Activated CD4-positive, alpha-beta T cell treated with anti-CD3 and anti-CD28 coated beads, Interleukin-2, amount 10 ng/mL, durations not matched to agents 24 days and 14 days (primary cell): ENCODE results near the gene GATAD2A. TPM values are rescaled to one million over a fixed set of nuclear protein-coding genes. Genes with fewer than 3 reads are reported as not detected.

Source experiments
- DNase-seq: peaks from one replicate; pipeline ENCODE4 v3.0.0; 2022
- H3K27ac Mint-ChIP-seq: one replicate; pipeline ENCODE4 v1.8.0; 2022; ENCODE audit warnings: mild to moderate bottlenecking, mixed read lengths
- H3K27me3 Mint-ChIP-seq: one replicate; pipeline ENCODE4 v1.8.0; 2022; ENCODE audit warnings: mixed read lengths
- H3K36me3 Mint-ChIP-seq: one replicate; pipeline ENCODE4 v1.8.0; 2022; ENCODE audit warnings: low read depth, mild to moderate bottlenecking, mixed read lengths
- H3K4me1 Mint-ChIP-seq: one replicate; pipeline ENCODE4 v1.8.0; 2021; ENCODE audit warnings: mixed read lengths
- H3K4me3 Mint-ChIP-seq: one replicate; pipeline ENCODE4 v1.8.0; 2022; ENCODE audit warnings: mild to moderate bottlenecking, moderate library complexity, mixed read lengths
- H3K9me3 Mint-ChIP-seq: one replicate; pipeline ENCODE4 v1.8.0; 2021; ENCODE audit warnings: mixed read lengths
- intact Hi-C: fragments of 100-400 bp; cut with micrococcal nuclease; formaldehyde crosslinking; loops from one replicate; pipeline ENCODE4 v1.15.1; 2023
- total RNA-seq: library from RNA; stranded (reverse); gene quantifications from 2 replicates; pipeline ENCODE4 v1.2.3, GENCODE V29; 2022

The GATAD2A gene
- total RNA-seq, 1 donor from 2014 or later, result 134 TPM

GRCh38 chr19:19422156-19422555, 16.7 kb downstream of the GATAD2A start:
- H3K36me3 Mint-ChIP-seq, result peaks cover 5% of the 10 kb centered on the region
- no peak for DNase-seq
- intact Hi-C loops, result no loop called here
- H3K4me3 Mint-ChIP-seq, result no peak overlapping the region
- peaks cover 35% of the 10 kb centered on the region for H3K4me1 Mint-ChIP-seq
- no peaks in the 10 kb centered on the region for H3K27me3 Mint-ChIP-seq
- H3K27ac Mint-ChIP-seq, result no peak overlapping the region
- H3K9me3 Mint-ChIP-seq, result no peaks in the 10 kb centered on the region

DNA sequence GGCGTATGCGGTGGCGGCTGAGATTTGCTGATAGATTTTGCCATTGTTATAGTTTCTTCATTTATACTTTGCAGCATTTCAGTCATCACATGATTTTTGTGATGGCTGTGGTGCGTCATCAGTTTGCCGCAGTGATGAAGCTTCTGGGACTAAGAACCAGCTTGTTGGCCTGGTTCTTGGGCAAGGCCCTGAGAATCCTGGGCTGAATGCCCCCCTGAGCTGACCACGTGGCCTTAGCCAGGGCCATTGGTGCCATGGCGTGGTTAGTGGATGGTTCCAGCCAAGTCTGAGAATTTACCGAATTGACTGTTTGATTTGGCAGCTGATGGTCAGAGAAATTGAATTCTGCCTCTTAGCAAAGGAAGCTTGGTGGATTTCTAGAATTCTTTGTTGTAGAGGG, 17.8 kb downstream of the GATAD2A start:
- Mint-ChIP-seq H3K9me3 (no peaks in the 10 kb centered on the region), H3K4me1 (peaks cover 25% of the 10 kb centered on the region), H3K27me3 (no peaks in the 10 kb centered on the region), H3K27ac (no peak overlapping the region), H3K4me3 (no peak overlapping the region), H3K36me3 (peaks cover 5% of the 10 kb centered on the region)
- no peak for DNase-seq
- intact Hi-C loops, result no loop called here

GRCh38 chr19:19425170-19425875, 19.8 kb downstream of the GATAD2A start:
- Mint-ChIP-seq H3K27ac (no peak overlapping the region), H3K36me3 (peaks cover 7% of the 10 kb centered on the region), H3K4me3 (no peak overlapping the region), H3K27me3 (no peaks in the 10 kb centered on the region), H3K4me1 (peaks cover 20% of the 10 kb centered on the region), H3K9me3 (no peaks in the 10 kb centered on the region)
- no peak for DNase-seq
- intact Hi-C loops, result no loop called here

GRCh38 chr19:19426216-19426615, 20.7 kb downstream of the GATAD2A start:
- Mint-ChIP-seq H3K4me1 (peaks cover 18% of the 10 kb centered on the region), H3K27me3 (no peaks in the 10 kb centered on the region), H3K27ac (no peak overlapping the region), H3K4me3 (no peak overlapping the region), H3K36me3 (peaks cover 9% of the 10 kb centered on the region), H3K9me3 (no peaks in the 10 kb centered on the region)
- intact Hi-C loops, result no loop called here
- DNase-seq, result no peak

- no peak overlapping the region for H3K27ac Mint-ChIP-seq
- H3K4me3 Mint-ChIP-seq, result no peak overlapping the region
- H3K36me3 Mint-ChIP-seq, result peaks cover 11% of the 10 kb centered on the region
- H3K27me3 Mint-ChIP-seq, result no peaks in the 10 kb centered on the region
- H3K9me3 Mint-ChIP-seq, result no peaks in the 10 kb centered on the region
- H3K4me1 Mint-ChIP-seq, result peaks cover 14% of the 10 kb centered on the region
- DNase-seq, result no peak
- intact Hi-C loops, result no loop called here
Observed at GRCh38 chr19:19426799-19427198, 21.3 kb downstream of the GATAD2A start.

DNA sequence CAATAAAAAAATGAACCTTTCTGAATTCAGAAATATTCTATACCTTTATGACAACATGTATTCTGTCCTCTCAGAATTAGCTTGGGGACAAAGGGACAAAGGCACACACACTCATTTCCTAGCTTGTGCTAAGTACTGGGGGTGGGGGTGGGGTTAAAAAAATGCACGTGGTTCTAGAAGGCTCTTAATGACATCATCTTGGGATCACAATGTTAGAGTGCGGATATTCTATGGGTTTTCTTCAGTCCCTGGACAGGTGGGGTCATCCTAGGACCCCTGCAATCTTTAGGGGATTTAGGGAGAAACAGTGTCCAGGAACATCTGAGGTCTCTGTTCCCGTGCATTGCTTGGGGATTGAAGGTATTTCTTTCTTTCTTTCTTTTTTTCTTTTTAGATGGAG, 21.8 kb downstream of the GATAD2A start:
- intact Hi-C loops, result no loop called here
- no peaks in the 10 kb centered on the region for H3K9me3 Mint-ChIP-seq
- DNase-seq, result no peak
- no peak overlapping the region for H3K27ac Mint-ChIP-seq
- H3K4me3 Mint-ChIP-seq, result no peak overlapping the region
- H3K27me3 Mint-ChIP-seq, result no peaks in the 10 kb centered on the region
- peaks cover 11% of the 10 kb centered on the region for H3K36me3 Mint-ChIP-seq
- peaks cover 15% of the 10 kb centered on the region for H3K4me1 Mint-ChIP-seq

GRCh38 chr19:19427944-19428343, 22.5 kb downstream of the GATAD2A start:
- H3K4me1 Mint-ChIP-seq, result peaks cover 20% of the 10 kb centered on the region

GRCh38 chr19:19428746-19429145, 23.3 kb downstream of the GATAD2A start:
- no peaks in the 10 kb centered on the region for H3K27me3 Mint-ChIP-seq
- H3K36me3 Mint-ChIP-seq, result peaks cover 14% of the 10 kb centered on the region
- no peak overlapping the region for H3K4me3 Mint-ChIP-seq
- H3K9me3 Mint-ChIP-seq, result no peaks in the 10 kb centered on the region
- H3K4me1 Mint-ChIP-seq, result peaks cover 24% of the 10 kb centered on the region
- no peak for DNase-seq
- no peak overlapping the region for H3K27ac Mint-ChIP-seq
- intact Hi-C loops, result no loop called here

More at GRCh38 chr19:19427944-19428343, 22.5 kb downstream of the GATAD2A start:
- DNase-seq, result no peak
- intact Hi-C loops, result no loop called here
- no peaks in the 10 kb centered on the region for H3K27me3 Mint-ChIP-seq
- no peak overlapping the region for H3K27ac Mint-ChIP-seq
- H3K9me3 Mint-ChIP-seq, result no peaks in the 10 kb centered on the region
- peaks cover 11% of the 10 kb centered on the region for H3K36me3 Mint-ChIP-seq
- H3K4me3 Mint-ChIP-seq, result no peak overlapping the region

DNA sequence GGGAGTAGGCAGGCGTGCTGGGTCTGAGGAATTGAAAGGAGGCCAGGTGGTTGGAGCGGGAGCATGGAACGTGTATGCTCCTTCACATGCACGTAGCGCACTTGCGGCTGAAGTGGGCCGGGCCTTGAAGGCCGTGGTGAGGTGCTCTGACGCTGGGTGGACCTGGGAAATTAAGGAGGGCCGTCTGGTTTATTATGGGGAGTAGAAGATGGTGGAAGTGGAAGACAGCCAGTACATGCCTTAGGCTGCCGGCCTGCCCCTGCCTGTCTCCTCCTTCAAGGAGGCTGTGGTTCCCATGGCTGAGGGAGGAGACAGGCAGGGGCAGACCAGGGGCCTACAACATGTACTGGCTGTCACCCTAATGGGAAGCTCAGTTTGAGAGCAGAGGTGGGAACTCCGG, 23.9 kb downstream of the GATAD2A start:
- intact Hi-C loops, result no loop called here
- Mint-ChIP-seq H3K27me3 (no peaks in the 10 kb centered on the region), H3K9me3 (no peaks in the 10 kb centered on the region), H3K4me1 (peaks cover 27% of the 10 kb centered on the region), H3K27ac (peak overlapping the region; percentile 45), H3K4me3 (no peak overlapping the region), H3K36me3 (peaks cover 14% of the 10 kb centered on the region)
- no peak for DNase-seq

DNA sequence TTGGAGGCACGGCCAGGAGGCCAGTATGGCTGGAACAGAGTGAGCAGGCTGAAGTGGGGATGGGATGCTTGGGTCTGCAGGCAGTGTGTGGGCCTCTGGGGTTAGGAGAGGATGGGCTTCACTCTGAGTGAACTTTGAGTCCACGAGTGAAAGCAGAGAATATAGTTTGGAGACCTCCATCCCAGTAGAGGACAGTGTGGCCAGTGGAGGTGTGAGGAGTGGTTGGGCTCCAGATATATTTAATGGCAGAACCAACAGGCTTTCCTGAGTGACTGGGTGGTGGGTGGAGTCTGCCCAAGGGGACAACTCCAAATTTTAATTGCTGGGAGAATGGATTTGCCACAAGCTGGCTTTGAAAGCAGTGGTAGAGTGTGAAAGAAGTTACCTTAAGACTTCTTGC, 27.3 kb downstream of the GATAD2A start:
- peaks cover 18% of the 10 kb centered on the region for H3K36me3 Mint-ChIP-seq
- intact Hi-C loops, result no loop called here
- DNase-seq, result no peak
- peaks cover 28% of the 10 kb centered on the region for H3K4me1 Mint-ChIP-seq
- no peaks in the 10 kb centered on the region for H3K9me3 Mint-ChIP-seq
- H3K27ac Mint-ChIP-seq, result no peak overlapping the region
- no peak overlapping the region for H3K4me3 Mint-ChIP-seq
- no peaks in the 10 kb centered on the region for H3K27me3 Mint-ChIP-seq

GRCh38 chr19:19433666-19434213, 28.3 kb downstream of the GATAD2A start:
- intact Hi-C loops, result no loop called here
- peak overlapping the region; percentile 21 for H3K27ac Mint-ChIP-seq

GRCh38 chr19:19434483-19435045, 29.1 kb downstream of the GATAD2A start:
- intact Hi-C loops, result no loop called here
- H3K27me3 Mint-ChIP-seq, result no peaks in the 10 kb centered on the region
- DNase-seq, result no peak
- peaks cover 38% of the 10 kb centered on the region for H3K4me1 Mint-ChIP-seq
- no peak overlapping the region for H3K4me3 Mint-ChIP-seq
- H3K27ac Mint-ChIP-seq, result no peak overlapping the region
- peaks cover 18% of the 10 kb centered on the region for H3K36me3 Mint-ChIP-seq
- H3K9me3 Mint-ChIP-seq, result no peaks in the 10 kb centered on the region

More at GRCh38 chr19:19433666-19434213, 28.3 kb downstream of the GATAD2A start:
- Mint-ChIP-seq H3K4me1 (peaks cover 36% of the 10 kb centered on the region), H3K9me3 (no peaks in the 10 kb centered on the region), H3K36me3 (peaks cover 16% of the 10 kb centered on the region), H3K4me3 (no peak overlapping the region), H3K27me3 (no peaks in the 10 kb centered on the region)
- no peak for DNase-seq

DNA sequence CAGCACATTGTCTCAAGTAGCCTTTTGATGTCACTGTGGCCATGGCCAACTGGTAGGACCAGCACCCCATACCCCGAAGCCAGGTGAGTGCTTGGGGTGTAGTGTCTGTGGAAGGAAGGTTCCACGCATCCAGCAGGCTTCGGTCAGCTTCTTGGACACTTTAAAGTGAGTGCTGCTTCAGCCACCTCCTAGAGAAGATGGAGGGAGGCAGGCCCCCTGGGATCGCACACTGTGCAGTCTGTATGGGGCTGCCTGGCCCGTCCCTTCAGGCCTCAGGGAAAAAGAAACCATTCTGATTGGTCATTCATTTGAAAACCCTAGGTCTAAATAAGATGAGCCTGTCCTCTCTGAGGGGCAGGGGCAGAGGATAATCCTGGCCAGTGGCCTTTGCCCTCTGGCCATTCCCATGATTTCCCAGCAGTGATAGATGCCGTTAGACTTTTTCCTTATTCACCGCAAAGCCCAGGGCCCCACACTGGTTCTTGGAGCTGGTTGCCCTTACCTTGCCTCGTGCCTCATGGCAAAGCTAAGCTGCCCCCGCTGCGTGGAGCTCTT, 30.7 kb downstream of the GATAD2A start:
- Mint-ChIP-seq H3K9me3 (no peaks in the 10 kb centered on the region), H3K4me3 (no peak overlapping the region), H3K4me1 (peaks cover 33% of the 10 kb centered on the region), H3K36me3 (peaks cover 20% of the 10 kb centered on the region), H3K27ac (no peak overlapping the region), H3K27me3 (no peaks in the 10 kb centered on the region)
- DNase-seq, result no peak
- intact Hi-C loops, result no loop called here

DNA sequence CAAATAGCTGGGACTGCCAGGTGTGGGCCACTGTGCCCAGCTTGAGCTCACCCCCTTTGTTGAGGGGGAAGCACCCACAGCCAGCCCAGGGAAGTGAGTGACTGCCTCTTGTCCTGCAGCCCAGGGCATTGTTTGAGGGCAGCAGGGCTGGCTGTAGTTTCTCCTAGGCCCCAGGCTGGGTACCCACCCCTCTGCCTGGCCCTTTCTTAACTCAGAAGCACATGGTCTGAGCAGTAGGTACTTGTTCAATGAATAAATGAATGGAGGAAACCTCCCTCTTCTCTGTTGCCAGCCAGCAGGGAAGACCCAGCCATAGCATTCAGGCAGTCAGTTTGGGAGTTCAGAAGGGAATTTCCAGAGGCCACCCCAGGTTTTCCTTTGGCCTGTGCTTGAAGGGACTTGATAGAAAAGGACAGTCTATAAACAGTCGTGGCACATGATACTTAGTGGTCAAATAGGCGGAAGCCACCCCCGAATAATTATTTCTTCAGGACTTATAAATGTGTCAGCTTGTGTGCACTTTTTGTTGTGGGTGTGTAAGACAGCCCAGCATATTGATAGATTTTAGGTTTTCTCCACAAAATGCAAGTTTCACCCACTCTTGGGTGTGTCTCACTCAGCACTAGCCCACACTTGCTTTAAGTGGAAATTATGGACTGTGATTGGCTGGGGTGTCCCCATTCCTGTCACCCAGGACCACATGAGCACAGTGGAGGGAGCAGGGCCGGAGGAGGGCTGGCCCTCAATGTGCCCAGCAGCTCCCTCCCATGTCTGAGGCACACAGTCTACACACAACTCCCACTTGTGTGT, 33.1 kb downstream of the GATAD2A start:
- no peak overlapping the region for H3K4me3 Mint-ChIP-seq
- intact Hi-C loops, result no loop called here
- no peaks in the 10 kb centered on the region for H3K9me3 Mint-ChIP-seq
- H3K27ac Mint-ChIP-seq, result peak overlapping the region; percentile 49
- DNase-seq, result no peak
- no peaks in the 10 kb centered on the region for H3K27me3 Mint-ChIP-seq
- peaks cover 32% of the 10 kb centered on the region for H3K4me1 Mint-ChIP-seq
- peaks cover 21% of the 10 kb centered on the region for H3K36me3 Mint-ChIP-seq
